ENCODE data around the gene SORBS1. TPM values are rescaled to one million over a fixed set of nuclear protein-coding genes. Genes with fewer than 3 reads are reported as not detected.

The SORBS1 gene
- total and polyA plus RNA-seq, 4 donors, result 13.1 to 68.9 (median 44.0) TPM

DNA sequence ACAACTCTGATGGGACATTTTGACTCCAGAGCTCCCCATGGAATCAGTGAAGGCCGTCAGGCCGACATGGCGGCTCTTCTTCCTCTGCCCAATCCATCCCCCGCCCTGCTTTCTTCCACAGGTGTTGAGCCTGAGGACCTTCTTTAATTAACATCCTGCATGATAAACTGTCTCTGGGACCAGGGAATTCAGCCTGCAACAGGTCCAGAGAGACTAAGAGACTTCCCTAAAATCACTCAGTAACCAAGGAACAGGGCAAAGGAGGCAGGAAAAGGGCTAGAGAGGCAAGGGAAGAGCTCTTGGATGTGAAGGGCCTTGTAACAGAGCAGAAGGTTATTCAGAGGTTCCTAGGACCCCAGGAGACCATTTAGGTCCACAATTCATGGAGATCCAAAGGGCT, 264.4 kb downstream of the SORBS1 start:
- no peak for TF ChIP-seq CTCF (IDR thresholded peaks at IDR 0.05; ENCODE audit: control extremely low read depth, extremely low read depth)
- peaks cover 0 to 2% (median 2%) of the 10 kb centered on the region in 3 donors for H3K27me3 ChIP-seq (ENCODE audit: control insufficient read depth in 3 of 3, insufficient read depth in 3 of 3, low read length in 2 of 3)
- no peak for DNase-seq
- H3K4me1 ChIP-seq (ENCODE audit: control insufficient read depth in 5 of 5, insufficient read depth in 5 of 5, low read length in 5 of 5), result peaks cover 4 to 12% (median 6%) of the 10 kb centered on the region in 5 donors
- H3K9me3 ChIP-seq (ENCODE audit: control insufficient read depth in 4 of 4, insufficient read depth in 3 of 4, low read length in 3 of 4), result no peaks in the 10 kb centered on the region
- H3K36me3 ChIP-seq (ENCODE audit: control insufficient read depth in 4 of 4, insufficient read depth in 4 of 4, low read length in 4 of 4), result no peaks in the 10 kb centered on the region
- H3K9ac ChIP-seq (ENCODE audit: insufficient read depth in 1 of 2, low read length in 2 of 2), result no peak overlapping the region
- H3K27ac ChIP-seq (ENCODE audit: low read depth in 1 of 2, low read length in 1 of 2), result no peak overlapping the region
- no peak for ATAC-seq (ENCODE audit: insufficient read depth, low FRiP score)
- H3K4me3 ChIP-seq, result no peak overlapping the region
- WGBS, 2 donors, result 94 to 98% methylated on average over 4 of the region's 4 CpGs

- peaks cover 0 to 2% (median 2%) of the 10 kb centered on the region in 3 donors for H3K27me3 ChIP-seq (ENCODE audit: control insufficient read depth in 3 of 3, insufficient read depth in 3 of 3, low read length in 2 of 3)
- peak; percentile 60 to 73 (median 61) for DNase-seq
- H3K4me1 ChIP-seq (ENCODE audit: control insufficient read depth in 5 of 5, insufficient read depth in 5 of 5, low read length in 5 of 5), result peaks cover 4 to 12% (median 6%) of the 10 kb centered on the region in 5 donors
- ATAC-seq (ENCODE audit: insufficient read depth, low FRiP score), result peak; percentile 14
- TF ChIP-seq CTCF (IDR thresholded peaks at IDR 0.05; ENCODE audit: control extremely low read depth, extremely low read depth), result no peak
- no peaks in the 10 kb centered on the region for H3K9me3 ChIP-seq (ENCODE audit: control insufficient read depth in 4 of 4, insufficient read depth in 3 of 4, low read length in 3 of 4)
- H3K36me3 ChIP-seq (ENCODE audit: control insufficient read depth in 4 of 4, insufficient read depth in 4 of 4, low read length in 4 of 4), result no peaks in the 10 kb centered on the region
- no peak overlapping the region for H3K4me3 ChIP-seq
- 6 to 9% methylated on average over 39 of the region's 39 CpGs for WGBS, 2 donors
- H3K9ac ChIP-seq (ENCODE audit: insufficient read depth in 1 of 2, low read length in 2 of 2), result peak overlapping the region in 1 of 2 donors; percentile 74
- H3K27ac ChIP-seq (ENCODE audit: low read depth in 1 of 2, low read length in 1 of 2), result peak overlapping the region in 1 of 2 donors; percentile 48
Measured at GRCh38 chr10:95295031-95295755, 266.0 kb downstream of the SORBS1 start.

DNA sequence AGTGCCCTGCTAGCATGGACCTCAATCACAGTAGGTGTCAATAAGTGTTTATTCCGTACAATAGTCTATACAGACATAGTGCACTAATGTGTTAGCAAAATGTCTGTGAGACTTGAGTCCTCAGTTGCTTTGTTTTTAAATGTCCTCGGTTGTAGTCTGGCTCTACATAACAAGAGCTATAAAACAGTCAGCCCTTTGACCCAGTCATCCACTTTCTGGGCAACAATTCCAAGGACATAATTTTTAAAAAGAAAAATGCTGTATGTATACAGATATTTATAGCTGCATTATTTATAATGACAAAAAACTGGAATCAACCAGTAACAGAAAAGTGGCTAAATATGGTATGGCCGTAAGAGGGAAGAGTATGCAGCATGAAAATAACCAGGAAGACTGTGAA, 267.5 kb downstream of the SORBS1 start:
- 90 to 91% methylated on average over 3 of the region's 3 CpGs for WGBS, 2 donors
- Histone ChIP-seq H3K4me1 (ENCODE audit: control insufficient read depth in 5 of 5, insufficient read depth in 5 of 5, low read length in 5 of 5) (peaks cover 4 to 22% (median 12%) of the 10 kb centered on the region in 5 donors), H3K27me3 (ENCODE audit: control insufficient read depth in 3 of 3, insufficient read depth in 3 of 3, low read length in 2 of 3) (peaks cover 0 to 2% (median 2%) of the 10 kb centered on the region in 3 donors), H3K9me3 (ENCODE audit: control insufficient read depth in 4 of 4, insufficient read depth in 3 of 4, low read length in 3 of 4) (no peaks in the 10 kb centered on the region), H3K36me3 (ENCODE audit: control insufficient read depth in 4 of 4, insufficient read depth in 4 of 4, low read length in 4 of 4) (no peaks in the 10 kb centered on the region), H3K9ac (ENCODE audit: insufficient read depth in 1 of 2, low read length in 2 of 2) (no peak overlapping the region), H3K4me3 (no peak overlapping the region), H3K27ac (ENCODE audit: low read depth in 1 of 2, low read length in 1 of 2) (no peak overlapping the region)
- TF ChIP-seq CTCF (IDR thresholded peaks at IDR 0.05; ENCODE audit: control extremely low read depth, extremely low read depth), result no peak
- DNase-seq (peak in 1 of 3 donors; percentile 54), ATAC-seq (ENCODE audit: insufficient read depth, low FRiP score) (no peak)

Measured in lung (tissue), 12 donors.